ENCODE results near the gene RABGAP1L.

DNA sequence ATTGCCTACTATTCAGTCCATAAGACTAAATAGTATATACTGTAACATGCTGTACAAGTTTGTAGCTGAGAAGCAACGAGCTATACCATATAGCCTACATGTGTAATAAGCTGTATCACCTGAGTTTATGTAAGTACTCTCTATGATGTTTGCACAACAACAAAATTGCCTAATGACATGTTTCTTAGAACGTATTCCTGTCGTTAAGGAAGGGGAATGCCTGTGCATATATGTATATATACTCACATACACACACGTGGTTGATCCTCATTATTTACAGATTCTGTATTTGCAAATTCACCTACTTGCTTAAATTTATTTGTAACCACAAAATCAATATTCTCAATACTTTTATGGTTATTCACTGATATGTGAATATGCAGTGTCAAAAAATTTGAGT, 504.0 kb downstream of the RABGAP1L start:
- no peak for TF ChIP-seq POLR2A (IDR thresholded peaks at IDR 0.05; ENCODE audit: low read depth, low read length)
- TF ChIP-seq PAX8 (IDR thresholded peaks at IDR 0.05), result no peak
- no peak for TF ChIP-seq SMC3 (IDR thresholded peaks at IDR 0.05; ENCODE audit: borderline replicate concordance, low read length)
- TF ChIP-seq CTCF (IDR thresholded peaks at IDR 0.05 in 2 of 3, conservative IDR thresholded peaks at IDR 0.05 in 1 of 3; ENCODE audit: control insufficient read depth in 2 of 3, extremely low read depth in 1 of 3, insufficient read depth in 1 of 3, low read depth in 3 of 3, low read length in 3 of 3), result no peak
- TF ChIP-seq CEBPB (IDR thresholded peaks at IDR 0.05; ENCODE audit: borderline replicate concordance in 1 of 2, low read depth in 2 of 2, low read length in 2 of 2), result no peak
- TF ChIP-seq SIN3A (IDR thresholded peaks at IDR 0.05; ENCODE audit: low read depth, low read length), result no peak
- TF ChIP-seq, protein P1, sequence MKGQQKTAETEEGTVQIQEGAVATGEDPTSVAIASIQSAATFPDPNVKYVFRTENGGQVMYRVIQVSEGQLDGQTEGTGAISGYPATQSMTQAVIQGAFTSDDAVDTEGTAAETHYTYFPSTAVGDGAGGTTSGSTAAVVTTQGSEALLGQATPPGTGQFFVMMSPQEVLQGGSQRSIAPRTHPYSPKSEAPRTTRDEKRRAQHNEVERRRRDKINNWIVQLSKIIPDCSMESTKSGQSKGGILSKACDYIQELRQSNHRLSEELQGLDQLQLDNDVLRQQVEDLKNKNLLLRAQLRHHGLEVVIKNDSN (IDR thresholded peaks at IDR 0.05; ENCODE audit: borderline replicate concordance, extremely low read length, insufficient read depth, low read depth, low read length), result no peak
- no peak for TF ChIP-seq EZH2 (IDR thresholded peaks at IDR 0.05; ENCODE audit: borderline replicate concordance, control insufficient read depth, low read depth, low read length)
- TF ChIP-seq EP300 (IDR thresholded peaks at IDR 0.05; ENCODE audit: borderline replicate concordance in 1 of 2, control insufficient read depth in 1 of 2, low read depth in 2 of 2, low read length in 2 of 2), result no peak
- no peak for TF ChIP-seq HCFC1 (IDR thresholded peaks at IDR 0.05; ENCODE audit: low read length)
- no peak for TF ChIP-seq TARDBP (IDR thresholded peaks at IDR 0.05; ENCODE audit: borderline replicate concordance)
- TF ChIP-seq RCOR1 (conservative IDR thresholded peaks at IDR 0.05; ENCODE audit: low read depth, low read length), result no peak
- TF ChIP-seq SREBF2 (IDR thresholded peaks at IDR 0.05; ENCODE audit: low read length), result no peak
- no peak for TF ChIP-seq YY1 (IDR thresholded peaks at IDR 0.05; ENCODE audit: low read depth, low read length)

All from GM12878 (cell line).